HUDEP-2 (cell line): Measurements from ENCODE around the gene NUB1.

Experiments
- DNase-seq, 76 experiments: peaks; one replicate each; lab custom pipeline; 2025; ENCODE audit not compliant: unreplicated experiment in 76 of 76; lab: John Stamatoyannopoulos, UW

The NUB1 gene

DNA sequence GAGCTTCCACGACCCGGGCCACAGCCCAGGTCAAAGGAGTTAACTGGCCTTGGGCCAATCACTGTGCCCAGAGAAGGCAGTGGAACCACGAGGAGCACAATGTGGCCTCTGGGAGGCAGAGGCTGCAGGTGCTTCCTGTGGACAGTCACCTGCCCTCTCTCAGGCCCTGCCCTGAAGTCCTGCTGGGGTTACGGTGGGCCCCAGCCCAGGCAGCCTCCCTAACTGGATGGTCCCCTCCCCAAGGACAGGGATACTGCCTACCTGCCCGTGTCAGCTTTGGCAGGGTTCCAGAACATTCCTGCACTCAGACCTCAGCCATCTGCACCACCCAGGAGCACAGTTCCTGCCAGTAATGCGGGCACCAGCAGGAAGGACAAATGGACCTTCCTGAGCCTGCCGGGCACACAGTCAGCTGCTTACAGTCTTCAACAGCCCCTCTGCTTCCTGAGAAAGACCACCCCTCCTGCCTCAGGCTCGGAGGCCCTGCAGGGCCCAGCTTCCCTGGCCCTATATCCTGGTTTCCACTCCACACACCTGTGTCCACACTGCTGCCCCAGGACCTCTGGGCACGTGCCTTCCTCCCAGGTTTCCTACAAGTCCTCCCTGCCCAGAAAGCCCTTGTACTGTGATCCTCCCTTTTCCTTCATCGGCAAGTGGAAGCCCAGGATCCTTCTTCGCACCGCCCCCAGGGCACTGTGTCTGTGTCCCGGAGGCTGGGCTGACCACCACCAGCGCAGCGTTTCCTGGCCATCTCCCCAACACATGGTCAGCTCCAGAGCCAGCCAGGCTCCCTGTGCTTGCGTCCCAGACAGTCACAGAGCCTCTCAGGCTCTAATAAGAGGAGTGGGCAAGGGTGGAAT, 44.9 kb downstream of the NUB1 start:
- DNase-seq, result no peak

GRCh38 chr7:151387161-151388006, 45.8 kb downstream of the NUB1 start:
- no peak for DNase-seq

GRCh38 chr7:151388007-151388297, 46.3 kb downstream of the NUB1 start:
- no peak for DNase-seq

DNA sequence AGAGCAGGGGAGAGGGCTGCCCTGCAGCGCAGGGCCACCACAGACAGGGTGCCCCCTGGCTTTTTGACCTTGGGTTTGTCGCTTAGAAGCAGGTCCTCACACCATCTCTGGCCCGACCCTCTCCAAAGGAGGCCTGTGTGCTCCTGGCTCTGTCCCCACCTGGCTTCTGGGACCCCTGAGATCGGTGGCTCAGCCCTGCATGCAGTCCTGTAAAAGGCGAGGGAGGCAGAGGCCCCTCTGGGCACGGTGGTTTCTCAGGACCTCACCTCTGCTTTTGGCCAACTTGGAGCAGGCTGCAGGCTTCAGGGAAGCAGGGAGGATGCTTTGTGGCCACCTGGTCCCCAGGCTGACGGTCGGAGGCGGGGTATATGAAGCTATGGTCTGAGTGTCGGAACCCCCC, 46.8 kb downstream of the NUB1 start:
- DNase-seq, result no peak

- no peak for DNase-seq
Measured at GRCh38 chr7:151389096-151389767, 47.6 kb downstream of the NUB1 start.

DNA sequence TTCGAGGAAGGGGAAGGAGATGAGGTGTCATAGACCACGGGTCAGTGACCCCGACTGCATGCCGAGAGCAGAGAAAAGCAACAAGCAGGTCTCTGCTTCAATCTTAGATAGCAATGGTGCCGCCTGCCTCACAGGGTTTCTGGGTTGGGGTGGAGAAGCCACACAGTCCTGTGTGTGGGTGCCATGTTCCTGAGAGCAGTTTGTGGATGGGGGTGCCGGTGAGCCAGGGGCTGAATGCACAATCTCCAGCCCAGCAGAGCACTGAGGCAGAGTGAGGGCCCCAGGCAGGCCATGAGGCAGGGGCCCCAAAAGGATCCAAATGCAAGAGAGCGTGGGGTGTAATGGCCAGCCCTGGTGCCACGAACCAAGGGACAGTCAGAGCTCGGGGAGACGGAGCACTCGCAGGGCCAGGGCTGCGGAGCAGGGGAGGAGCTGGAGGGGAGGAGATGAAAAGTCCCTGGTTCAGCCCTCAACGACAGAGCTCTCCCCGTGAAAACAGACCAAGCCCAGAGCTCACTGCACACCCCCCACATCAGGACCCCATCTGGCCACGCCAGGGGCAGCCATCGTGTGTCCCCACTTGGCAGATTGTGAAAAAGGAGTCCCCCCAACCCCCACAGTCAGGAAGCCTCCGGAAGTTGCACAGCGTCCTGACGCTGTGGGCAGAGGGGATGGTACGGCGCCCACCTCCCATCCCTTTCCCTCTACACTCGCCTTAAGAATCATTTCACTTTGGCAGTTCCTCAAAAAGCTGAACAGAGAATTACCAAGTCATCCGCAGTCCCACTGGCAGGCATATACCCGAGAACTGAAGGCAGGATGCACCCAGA, 48.4 kb downstream of the NUB1 start:
- DNase-seq, result no peak

- DNase-seq, result no peak
Measured at GRCh38 chr7:151390598-151391357, 49.2 kb downstream of the NUB1 start.

GRCh38 chr7:151391358-151391730, 49.7 kb downstream of the NUB1 start:
- no peak for DNase-seq

GRCh38 chr7:151392002-151392401, 50.4 kb downstream of the NUB1 start:
- DNase-seq, result no peak

GRCh38 chr7:151392426-151392825, 50.8 kb downstream of the NUB1 start:
- DNase-seq, result no peak

DNA sequence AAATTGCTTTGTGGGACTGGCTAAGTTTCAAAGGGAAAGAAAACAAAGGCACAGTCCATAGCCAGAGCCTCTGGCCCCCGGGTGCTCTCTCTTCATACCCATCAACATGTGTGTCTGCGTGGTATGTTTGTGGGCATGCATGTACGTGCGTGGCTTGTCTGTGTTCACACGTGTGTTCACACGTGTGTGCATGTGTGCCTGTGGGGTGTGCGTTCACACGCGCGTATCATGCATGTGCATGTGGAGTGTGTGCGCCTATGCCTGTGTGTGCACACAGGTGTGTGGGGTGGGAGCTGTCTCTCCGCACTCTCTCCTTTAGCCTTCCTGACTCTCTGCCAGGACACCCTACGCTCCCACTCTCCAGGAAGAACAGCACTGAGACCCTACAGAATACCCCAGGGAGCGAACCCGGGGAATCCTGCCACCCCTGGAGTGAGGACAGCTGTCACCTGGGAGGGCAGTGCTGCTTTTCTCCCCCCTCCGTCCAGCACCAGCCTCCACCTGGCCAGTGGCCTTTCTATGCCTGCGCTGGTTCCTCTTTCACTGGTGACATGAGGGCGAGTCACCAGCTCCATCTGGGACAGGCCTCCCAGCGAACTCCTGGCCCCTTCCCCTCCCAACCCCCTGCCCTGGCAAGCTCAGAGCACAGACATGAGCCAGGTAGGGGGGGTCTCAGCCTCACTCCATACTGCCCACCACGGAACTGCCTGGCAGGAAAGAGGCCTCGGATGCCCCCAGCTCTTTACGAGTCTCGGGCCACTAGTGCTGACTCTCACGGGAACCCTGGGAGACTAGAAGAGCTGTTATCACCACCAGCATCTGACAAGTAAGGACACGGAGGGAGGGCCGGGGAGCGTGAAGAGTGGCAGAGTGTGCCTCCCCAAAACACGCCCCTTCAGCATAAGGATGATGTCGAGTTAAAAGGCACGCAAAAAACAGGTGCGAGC, 51.7 kb downstream of the NUB1 start:
- DNase-seq, result no peak

DNA sequence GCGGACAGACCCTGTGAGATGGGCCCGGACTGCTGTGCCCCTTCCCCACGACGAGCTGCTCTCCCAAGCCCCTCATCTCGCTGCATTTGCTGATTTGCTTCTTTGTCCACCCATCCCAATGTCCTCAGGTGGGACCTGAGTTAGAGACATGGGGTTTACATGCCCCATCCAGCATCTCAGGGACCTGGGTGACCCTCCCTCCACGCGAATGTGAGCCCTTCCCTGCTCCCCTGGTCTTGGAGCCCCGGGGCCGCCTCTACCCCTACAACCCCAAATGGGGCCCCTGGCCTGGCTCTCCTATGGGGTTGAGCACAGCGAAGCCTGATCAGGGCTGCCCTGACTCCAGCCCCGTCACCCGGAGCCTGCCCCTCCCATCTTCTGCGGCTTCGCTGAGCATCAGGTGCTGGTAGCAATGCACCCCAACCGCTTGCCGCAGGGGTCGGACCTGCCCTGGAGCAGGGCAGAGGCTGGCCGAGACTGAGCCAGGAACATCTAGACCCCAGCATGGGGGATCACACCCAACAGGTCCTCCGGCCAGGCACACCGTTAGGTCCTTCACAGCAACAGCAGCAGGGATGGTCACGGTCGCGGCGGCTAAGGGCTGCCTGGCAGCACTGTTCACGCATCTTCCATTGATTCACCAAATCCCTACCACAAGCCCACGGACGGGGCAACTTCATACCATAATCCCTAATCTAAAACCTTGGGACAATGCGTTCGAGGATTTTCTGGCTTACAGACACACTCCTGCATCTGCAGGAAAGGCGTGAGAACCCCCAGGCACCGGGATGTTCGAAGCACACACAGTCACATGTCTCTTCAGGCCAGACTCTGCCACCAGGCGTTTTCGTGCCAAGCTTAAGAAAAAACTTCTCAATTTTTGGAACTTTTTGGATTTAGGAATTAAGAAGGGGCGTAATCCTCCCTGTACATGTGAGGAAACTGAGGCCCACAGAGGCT, 52.7 kb downstream of the NUB1 start:
- no peak for DNase-seq

DNA sequence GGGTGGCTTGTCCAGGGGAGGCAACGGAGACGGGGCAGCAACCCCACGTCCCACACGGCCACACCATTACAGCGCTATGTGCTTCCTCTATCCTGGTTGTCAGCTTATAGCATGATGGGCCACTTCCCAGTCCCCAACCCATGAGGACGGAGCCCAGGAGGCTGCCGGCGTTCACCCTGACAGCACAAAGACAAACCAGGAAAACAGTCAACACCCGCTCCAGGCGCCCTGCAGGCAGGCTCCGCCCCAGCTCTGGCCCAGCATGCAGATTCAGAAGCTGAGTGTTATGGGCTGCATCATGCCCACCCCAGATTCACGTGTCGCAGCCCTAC, 53.4 kb downstream of the NUB1 start:
- DNase-seq, result peak in 1 of 76 experiments; percentile 33

DNA sequence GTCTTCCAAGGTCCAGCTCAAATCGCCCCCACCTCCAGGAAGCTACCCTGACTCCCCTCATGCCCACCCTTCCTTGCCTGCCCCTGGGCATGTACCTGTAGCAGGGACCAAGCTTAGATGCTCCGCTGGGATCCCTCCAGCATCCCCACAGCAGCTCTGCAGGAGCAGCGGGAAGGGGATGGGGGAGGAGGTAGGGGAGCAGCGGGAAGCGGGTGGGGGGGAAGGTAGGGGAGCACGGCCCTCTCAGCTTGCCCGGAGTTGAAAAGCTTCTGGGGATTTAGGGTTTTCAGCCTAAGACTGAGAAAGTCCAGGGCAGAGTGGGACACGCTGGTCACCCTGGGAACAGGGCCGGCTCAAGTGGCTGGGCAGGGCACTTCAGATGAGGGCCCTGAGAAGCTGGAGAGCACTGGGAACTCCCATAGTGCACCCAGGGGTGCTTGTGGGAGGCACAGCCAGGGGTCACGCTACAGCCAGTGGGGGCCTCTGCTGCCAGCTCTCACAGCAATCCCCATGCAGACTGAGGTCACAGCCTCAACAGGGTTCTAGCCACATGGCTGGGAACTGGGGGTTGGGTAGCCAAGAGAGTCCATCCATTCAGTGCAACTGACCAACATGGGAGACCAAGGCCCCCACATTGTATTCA, 54.8 kb downstream of the NUB1 start:
- DNase-seq, result no peak

- DNase-seq, result no peak
Measured at GRCh38 chr7:151397026-151397425, 55.4 kb downstream of the NUB1 start.

GRCh38 chr7:151398446-151399304, 57.1 kb downstream of the NUB1 start:
- no peak for DNase-seq

- no peak for DNase-seq
Measured at GRCh38 chr7:151399305-151399601, 57.6 kb downstream of the NUB1 start.
